Central memory CD4-positive, alpha-beta T cell (primary cell): Measurements from ENCODE around the gene ABCA1.
"Not testable (repeated sequence)": the region's sequence is repeated elsewhere in the genome, so short reads cannot be mapped to it uniquely, and the experiment has no call there.

ENCODE experiments used
- DNase-seq: peaks from one replicate; pipeline ENCODE4 v3.0.0; 2022

The ABCA1 gene

DNA sequence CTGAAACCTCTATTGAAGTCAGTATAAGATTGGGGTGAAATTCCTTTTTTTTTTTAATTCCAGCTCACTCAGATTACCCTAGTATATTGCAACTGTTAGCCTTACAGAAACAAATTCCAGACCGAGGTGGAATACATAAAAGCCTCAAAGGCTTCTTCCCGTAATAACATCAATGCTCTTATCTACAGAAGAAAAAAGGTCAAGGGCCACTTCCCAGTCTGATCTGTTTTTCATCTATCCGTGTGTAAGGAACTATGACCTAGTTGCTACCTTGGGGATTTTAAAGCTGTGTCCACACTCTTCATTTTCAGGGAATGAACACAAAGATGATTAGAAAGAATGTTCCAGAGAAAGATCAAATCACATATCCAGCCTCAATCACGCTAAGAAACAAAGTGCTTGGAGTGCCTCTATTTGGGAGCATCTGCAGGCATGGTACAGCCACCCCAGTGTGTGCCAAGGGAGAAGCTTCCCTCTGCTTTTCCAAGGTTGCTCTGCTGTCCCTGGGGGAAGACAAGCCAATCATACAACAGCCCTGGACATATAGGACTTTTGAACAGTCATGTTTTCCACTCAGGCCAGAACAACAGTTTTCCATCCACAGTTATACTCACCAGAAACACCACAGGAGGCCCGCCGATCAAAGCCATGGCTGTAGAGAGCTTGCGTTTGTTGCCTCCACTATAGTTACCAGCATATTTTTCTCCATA, 140.5 kb downstream of the ABCA1 start:
- no peak for DNase-seq

DNA sequence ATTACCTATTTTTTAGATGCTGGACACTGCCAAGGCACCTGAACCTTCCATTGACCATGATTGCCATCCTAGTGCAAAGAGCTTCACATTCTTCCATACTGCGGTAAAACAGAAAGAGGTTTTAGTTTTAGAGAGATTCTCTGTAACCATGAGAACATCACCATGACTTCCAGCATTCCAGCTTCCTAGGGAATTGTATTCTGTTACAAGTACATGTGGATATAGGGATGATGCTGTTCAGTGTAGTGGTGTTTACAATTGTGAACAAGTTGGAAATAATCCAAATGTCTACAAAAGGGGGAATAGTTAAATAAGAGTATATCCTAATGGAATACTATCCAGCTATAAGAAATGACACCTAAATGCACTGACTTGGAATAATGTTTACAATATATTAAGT, 141.7 kb downstream of the ABCA1 start:
- DNase-seq: no peak

DNA sequence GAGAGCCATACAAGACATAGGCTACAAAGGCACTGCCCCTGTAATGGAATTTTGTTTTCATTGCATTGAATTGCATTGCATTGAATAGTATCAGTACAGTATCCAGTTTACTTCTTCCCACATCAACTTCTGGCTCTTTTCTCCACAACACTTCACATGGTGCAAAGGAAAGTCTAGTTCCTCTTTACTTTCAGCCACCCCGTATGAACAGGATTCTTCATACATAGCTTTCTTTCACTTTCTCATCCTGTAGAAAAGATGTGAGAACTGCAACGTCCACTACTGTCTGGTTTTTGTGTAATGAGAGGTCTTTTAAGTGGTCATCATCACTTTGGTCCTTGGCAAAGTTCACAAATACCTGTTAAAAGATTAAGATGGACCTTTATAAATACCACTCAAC, 143.9 kb downstream of the ABCA1 start:
- no peak for DNase-seq

DNA sequence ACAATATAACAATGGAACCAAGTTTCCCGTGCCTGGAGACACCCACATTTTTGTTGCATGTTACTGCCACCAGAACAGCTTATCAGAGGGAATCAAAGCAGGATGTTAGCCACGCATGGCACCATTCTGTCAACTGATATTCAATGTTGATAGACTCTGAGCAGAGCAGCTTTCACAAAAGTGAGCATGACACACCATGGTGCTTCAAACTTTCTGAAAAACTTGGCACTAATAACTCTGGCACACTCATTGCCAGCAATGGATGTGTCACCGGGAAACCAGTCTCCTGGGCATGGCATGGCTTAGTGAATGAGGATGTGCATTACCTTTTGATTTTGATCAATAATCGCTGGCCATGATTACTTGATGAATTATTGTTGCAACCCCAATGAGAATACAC, 144.4 kb downstream of the ABCA1 start:
- no peak for DNase-seq

DNA sequence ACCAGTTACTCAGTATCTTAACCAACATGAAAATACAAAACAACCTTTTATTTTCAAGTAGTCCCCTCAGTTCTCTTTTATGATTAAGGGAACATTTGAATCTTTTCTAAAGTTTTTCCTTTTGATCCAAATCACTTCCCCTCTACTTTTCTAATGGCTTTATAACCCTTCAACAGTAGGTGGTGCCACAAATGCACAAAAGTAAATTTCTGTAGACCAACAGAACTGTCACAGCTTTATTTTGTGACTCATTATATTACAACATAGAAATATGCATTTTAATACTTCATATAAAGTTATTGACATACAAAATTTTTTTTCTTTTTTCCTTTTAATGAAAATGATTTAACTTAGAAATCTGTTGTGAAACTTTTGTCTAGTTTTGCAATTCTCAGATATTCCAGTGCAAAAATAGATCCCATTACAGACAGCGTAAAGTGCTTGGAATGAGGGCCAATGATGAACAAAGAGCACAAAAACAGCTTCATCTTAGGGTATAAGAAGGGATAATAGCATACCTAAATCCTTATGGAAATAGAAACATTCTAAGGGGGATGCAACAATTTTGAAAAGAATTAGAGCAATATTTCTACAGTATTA, 147.1 kb downstream of the ABCA1 start:
- no peak for DNase-seq

DNA sequence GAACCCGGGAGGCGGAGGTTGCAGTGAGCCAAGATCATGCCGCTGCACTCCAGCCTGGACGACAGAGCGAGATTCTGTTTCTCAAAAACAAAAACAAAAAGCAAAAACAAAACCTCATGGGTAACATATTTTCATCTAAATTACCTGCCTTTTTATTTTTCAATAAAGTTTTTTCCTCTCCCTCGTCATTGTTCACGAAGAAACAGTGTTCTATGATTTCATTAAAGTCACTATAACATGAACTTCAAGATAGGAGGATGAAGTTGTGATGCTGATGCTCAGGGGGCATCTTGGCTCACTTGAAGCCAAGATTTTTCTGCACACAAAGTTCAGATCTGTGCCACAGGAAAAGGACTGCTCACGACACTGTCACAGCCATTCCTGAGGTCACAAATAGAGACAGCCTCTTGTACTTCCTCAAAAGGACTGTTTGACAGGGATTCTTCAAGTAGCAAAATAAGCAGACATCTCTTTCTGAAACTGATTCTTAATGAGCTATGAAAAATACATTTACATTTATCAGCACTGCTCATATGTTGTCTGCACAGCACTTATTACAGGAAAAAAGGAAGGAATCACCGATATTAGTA, 147.9 kb downstream of the ABCA1 start:
- DNase-seq: no peak

DNA sequence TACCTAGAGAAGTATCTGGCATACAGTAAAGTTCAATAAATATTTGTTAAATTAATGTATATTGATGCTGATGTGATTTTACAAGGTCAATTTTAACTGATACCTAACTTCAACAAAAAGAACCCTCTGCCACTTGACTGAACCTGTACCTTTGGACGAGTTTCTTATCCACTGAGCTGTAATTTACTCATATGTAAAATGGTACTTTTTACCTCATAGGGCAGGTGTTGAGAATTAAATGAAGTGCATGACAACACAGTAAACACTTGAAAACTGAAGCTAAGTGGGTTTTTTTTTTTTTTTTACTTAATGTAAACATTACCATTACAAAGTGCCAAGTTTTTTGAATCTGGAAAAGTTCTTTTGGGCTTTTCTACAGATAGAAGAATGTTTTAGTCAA, 148.6 kb downstream of the ABCA1 start:
- DNase-seq: no peak

DNA sequence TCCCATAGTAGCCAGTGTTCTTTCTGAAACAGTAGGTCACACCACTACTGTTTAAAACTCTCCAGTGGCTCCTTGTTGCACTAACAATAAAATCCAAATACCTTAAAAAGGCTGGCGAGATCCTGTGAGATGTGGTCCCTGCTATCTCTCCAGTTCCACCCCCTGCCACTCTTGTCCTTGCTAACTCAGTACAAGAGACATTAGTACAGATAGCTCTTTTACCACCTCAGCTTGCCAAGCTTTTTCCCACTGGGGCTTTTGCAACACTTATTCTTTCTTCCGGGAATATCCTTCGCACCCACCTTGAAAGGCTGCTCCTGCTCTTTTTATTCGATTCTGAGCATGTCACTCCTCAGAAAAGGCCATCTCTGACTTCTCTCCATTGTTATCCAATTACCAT, 149.2 kb downstream of the ABCA1 start:
- no peak for DNase-seq

DNA sequence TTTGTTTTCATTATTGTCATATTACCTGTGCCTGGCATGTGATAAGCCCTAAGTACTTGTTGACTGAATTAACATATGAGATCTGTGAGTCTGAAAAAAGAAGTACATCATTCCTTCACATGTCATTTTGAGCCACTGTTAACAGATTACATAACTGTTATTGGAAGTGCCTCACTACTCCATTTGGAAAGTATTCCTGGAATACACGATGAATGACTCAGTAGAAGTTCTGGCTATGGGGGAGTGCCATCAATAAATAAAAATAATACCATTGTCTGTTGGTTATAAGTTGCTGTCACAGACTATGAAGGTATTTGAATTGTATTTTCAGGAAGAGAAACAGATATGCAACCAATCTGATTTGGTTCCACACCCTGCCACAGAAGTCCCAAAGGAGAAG, 151.2 kb downstream of the ABCA1 start:
- no peak for DNase-seq

DNA sequence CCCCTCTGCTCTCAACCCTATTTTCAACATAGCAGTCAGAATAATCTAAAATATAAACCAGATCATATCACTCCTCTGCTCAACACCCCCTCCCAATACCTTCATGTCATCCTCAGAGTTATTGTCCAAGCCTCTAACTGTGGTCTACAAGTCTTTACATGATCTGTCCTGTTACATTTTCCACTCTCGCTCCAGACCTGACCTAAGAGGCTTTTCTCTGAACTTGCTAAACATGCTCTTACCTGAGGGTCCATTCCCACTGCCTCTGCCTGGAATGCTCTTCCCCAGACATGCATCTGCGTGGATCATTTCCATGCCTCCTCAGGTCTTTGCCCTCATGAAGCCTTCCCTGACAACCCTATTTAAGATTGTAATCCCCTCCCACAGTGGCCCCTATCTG, 152.0 kb downstream of the ABCA1 start:
- no peak for DNase-seq

DNA sequence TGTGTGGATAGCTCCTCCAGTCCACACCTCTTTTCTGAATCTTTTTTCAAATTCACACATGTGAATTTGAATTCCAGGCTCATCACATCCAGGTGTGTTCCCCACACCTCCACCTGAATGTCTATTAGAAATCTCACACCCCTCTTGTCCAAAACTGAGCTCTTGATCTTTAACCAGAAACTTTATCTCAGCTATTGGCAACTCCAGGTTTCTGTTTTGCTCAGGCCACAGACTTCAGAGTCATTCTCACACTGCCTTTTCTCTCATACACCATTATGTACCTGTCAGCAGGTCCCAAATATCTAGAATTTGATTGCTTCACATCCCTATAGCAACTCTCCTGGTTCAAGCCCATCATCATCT, 152.4 kb downstream of the ABCA1 start:
- no peak for DNase-seq

DNA sequence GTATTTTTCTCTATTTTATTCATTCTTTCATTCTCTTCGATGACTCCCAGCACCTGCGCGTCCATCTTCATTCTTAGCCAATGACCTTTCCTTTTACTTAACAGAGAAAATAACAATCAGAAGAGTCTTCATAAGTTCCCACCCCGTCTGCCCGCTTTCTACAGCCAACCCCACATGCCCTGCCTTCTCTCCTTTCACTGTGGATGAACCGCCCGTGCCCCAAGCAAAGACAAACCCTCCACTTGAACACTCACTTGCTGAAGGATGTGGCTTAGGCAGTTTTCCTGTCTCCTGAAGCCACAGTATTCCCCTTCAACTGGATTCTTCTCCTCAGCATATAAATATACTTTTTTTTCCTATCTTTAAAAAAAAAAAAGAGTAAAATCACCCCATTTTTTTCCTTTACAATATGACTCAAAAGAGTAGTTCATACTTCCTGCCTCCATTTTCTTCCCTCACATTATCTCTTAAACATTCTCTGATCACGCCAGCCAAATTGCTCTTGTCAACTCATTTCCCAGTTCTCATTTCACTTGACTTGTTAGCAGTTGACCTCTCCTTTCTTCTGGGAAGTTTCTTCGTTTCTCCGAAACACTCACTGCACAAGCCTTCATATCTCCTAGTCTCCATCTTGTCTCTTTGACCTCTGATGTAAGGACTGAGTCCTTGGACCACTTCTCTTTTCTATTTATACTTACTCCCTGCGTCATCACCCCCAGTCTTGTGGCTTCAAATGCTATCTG, 153.0 kb downstream of the ABCA1 start:
- no peak for DNase-seq

DNA sequence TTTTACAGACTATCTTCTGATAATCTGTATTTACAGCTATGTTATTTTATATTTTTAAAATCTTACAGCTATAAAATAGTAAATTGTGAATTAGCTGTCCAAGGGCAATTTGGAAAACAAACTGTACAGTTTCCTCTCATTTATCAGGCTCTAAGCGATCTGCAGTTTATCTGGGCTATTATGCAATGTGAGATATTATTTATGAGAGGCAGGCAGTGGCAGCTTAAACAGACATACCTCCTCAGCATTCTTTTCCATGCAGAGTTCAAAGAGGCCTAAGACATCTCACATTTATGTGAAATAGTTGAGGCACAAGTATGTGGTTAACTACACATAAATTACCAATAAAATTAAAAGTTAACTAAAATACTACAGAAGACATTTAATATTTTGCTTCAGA, 153.8 kb downstream of the ABCA1 start:
- DNase-seq: no peak

DNA sequence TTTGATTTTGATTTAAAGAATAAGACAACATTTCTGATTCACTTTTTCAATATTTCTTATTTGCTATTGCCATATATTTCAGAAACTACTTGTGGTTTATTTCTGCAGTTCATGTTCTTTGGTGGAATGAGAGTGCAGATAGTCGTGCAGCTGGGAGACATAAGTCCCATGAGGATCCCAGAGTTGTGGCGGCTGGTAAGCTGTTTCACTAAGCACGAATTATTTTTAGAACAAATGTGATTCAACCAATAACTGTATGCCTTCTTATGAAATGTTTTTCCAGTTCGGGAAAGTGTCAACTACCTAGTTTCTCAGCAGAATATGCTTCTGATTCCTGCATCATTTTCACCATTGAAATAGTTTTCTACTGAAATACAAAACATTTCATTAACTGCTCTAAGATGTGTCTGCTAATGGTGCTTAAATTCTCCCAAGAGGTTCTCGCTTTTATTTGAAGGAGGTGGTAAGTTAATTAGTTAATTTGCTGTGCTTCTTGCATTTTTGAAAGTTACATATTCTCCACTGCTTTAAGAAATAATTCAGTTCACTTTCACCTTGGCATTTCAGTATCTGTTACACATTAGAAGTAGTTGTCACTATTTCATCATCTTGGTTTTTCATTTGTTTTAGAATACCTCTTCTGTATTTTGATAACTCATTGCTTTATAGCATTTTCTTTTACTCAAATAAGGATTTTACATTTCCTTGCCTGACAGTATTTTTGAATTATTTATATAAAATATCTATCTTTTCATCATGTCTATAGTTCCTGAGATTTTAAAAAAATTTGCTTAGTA, 155.0 kb downstream of the ABCA1 start:
- DNase-seq: no peak

DNA sequence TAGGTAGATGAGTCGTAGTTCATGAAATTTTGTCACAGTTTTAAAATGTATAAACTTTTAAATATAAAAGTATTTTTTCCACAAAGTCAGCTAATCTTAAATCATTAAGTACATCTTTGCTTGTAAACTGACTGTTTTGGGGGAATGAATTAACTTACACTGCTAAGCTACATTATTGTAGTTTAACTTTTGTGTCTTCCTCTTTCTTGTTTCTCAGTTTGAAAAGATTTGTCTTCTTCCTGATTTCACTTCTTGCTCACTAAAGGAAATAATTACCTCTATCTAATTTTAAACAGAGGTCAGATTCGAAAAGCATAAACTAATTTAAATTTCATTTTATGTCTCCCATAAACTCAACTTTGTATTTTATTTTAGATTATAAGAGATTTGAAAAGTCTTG, 158.3 kb downstream of the ABCA1 start:
- DNase-seq: no peak

DNA sequence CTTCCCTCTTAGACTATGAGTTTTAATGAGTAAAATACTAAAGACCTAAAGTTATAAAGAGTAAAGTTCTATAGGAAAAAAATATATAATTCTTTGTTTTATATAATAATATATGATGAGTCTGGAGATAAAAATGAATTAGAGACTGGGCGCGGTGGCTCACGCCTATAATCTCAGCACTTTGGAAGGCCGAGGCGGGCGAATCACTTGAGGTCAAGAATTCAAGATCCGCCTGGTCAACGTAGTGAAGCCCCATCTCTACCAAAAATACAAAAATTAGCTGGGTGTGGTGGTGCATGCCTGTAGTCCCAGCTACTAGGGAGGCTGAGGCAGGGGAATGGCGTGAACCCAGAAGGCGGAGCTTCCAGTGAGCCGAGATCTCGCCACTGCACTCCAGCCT, 158.9 kb downstream of the ABCA1 start:
- DNase-seq: not testable (repeated sequence)

DNA sequence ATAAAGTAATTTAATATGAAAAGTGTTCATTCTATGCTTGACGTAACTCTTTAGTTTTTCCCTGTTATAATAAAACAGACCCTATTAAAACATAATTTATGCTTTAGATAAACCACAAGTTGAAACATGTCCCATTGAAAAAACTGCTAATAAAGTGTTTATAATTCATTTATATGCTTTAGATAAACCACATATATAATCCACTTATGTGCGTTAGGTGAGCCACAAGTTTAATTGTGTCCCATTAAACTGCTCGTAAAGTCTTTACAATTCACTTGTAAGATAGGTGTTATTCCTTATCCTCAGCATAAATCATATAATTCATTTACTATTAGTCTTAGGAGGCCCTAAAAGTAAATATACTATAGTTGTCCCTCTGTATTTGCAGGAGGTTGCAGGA, 160.4 kb downstream of the ABCA1 start:
- no peak for DNase-seq

DNA sequence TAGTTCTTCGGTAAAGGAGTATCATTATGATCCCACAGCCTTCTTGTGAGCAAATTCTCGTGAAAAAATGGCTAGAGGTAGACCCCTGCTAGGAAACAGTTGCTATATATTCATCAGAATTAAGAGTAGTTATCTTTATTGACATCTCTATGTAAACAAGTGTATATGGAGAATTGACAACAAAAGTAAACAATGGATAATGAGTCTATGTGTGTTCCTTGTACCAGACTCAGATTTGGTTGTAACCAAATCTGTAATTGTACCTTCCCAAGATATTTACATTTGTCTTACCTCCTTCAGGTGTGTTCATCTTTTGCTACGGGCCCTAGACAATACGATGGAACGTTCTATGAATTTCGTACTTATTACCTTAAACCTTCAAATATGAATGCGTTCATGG, 161.9 kb downstream of the ABCA1 start:
- DNase-seq: no peak

DNA sequence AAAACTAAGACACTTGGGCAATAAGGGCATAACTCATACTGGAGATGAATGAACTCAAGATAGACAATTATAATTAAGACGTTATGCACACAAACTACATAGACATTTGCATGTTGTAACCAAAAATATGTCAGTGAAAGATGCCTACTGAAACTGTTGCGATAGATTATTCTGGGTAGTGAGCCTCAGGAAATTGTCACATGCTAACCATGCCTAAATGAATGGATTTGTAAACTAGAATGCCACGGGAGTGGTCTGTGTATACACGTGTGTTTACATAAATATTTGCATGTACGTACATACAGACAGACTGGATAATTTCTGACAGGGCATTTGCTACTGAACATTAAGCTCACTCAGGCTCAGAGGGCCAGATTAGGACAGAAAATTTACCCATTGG, 162.8 kb downstream of the ABCA1 start:
- no peak for DNase-seq

DNA sequence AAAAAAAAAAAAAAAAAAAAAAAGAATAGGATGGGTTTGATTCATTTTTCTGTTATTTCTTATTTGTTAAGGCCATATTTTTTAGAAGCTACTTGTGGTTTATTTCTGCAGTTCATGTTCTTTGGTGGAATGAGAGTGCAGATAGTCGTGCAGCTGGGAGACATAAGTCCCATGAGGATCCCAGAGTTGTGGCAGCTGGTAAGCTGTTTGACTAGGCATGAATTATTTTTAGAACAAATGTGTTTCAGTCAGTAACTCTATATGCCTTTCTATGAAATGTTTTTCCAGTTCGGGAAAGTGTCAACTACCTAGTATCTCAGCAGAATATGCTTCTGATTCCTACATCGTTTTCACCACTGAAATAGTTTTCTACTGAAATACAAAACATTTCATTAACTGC, 169.0 kb downstream of the ABCA1 start:
- DNase-seq: no peak

DNA sequence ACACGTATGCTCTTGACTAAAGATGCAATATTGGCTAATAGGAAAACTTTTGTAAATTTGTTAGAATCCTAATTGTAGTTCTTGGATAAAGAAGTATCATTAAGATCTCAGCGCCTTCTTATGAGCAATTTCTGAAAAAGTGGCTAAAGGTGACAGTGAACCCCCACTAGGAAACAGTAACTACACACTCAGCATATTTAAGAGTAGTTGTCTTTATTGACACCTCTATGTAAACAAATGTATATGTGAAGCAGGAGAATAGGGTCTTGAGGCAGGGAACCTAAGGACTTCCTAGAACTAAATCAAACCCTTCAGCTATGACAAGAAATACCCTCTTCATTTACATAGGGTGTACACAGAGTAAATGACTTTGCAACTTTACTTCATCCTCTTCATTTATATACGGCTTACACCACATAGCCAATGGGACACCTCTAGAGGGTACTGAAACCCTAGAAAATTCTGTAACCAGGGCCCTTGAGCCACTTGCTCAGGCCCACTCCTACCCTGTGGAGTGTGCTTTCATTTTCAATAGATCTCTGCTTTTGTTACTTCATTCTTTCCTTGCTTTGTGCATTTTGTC, 177.7 kb downstream of the ABCA1 start:
- DNase-seq: no peak

DNA sequence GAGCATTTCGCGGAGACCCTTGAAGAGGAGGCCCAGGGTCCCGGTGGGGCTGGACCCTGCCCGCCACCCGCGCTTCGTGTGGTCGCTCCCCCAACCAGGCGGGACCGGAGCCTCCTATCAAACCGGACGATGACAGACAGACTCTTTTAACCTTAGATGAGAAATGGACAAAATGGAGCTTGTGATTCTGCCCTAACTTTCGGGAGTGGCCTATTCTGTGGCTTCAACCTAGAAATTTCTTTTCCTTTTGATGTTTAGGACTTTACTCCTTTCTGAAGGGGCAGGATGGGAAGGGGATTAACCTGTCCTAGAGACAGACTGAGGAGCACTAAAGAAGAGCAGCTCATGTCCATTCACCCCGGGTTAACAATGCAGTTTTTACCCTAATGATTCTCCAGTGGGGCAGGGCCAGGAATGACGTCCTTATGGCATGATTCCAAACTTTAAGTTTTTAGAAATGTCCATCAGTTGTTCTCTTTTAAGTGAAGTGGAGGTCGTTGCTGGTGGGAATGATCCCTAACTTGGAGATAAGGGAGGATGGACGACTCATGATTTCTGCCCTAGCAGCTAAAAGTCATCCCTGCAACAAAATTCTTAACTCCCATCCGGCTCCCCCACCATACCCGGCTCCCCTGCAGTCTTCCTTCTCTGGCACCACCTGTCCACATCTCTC, 179.5 kb downstream of the ABCA1 start:
- no peak for DNase-seq
